ENCODE data around the gene AGAP1. TPM values are rescaled to one million over a fixed set of nuclear protein-coding genes. Genes with fewer than 3 reads are reported as not detected.

Gene AGAP1
- total RNA-seq, 2 donors from 2014 or later: 16.1 to 40.1 TPM

GRCh38 chr2:236047886-236048540 lies 554.2 kb downstream of the AGAP1 start:
- Histone ChIP-seq H3K27ac (no peak overlapping the region), H3K27me3 (replicated peaks; ENCODE audit: insufficient read depth) (no peaks in the 10 kb centered on the region), H3K4me1 (replicated peaks) (no peaks in the 10 kb centered on the region), H3K36me3 (no peaks in the 10 kb centered on the region), H3K9me3 (no peaks in the 10 kb centered on the region), H3K4me3 (no peak overlapping the region)
- no peak for DNase-seq (ENCODE audit: low spot score)
- WGBS: 83% methylated on average over 10 of the region's 10 CpGs
- TF ChIP-seq POLR2AphosphoS5 (IDR thresholded peaks at IDR 0.05) (peak; percentile 21), POLR2A (IDR thresholded peaks at IDR 0.05) (no peak)
- intact Hi-C loops (cut with DNase I): no loop called here

- WGBS: 95% methylated on average over 8 of the region's 8 CpGs
- Histone ChIP-seq H3K4me3 (no peak overlapping the region), H3K27me3 (replicated peaks; ENCODE audit: insufficient read depth) (no peaks in the 10 kb centered on the region), H3K36me3 (no peaks in the 10 kb centered on the region), H3K27ac (no peak overlapping the region), H3K9me3 (no peaks in the 10 kb centered on the region), H3K4me1 (replicated peaks) (no peaks in the 10 kb centered on the region)
- DNase-seq (ENCODE audit: low spot score): no peak
- TF ChIP-seq CTCF (IDR thresholded peaks at IDR 0.05): no peak
- no peak for TF ChIP-seq POLR2AphosphoS5 (IDR thresholded peaks at IDR 0.05)
- no peak for TF ChIP-seq POLR2A (IDR thresholded peaks at IDR 0.05)
- intact Hi-C loops (cut with DNase I): no loop called here
These were observed 556.1 kb downstream of the AGAP1 start for GRCh38 chr2:236049981-236050380.

GRCh38 chr2:236051351-236051750 lies 557.5 kb downstream of the AGAP1 start:
- H3K27ac ChIP-seq: no peak overlapping the region
- H3K27me3 ChIP-seq (replicated peaks; ENCODE audit: insufficient read depth): no peaks in the 10 kb centered on the region
- intact Hi-C loops (cut with DNase I): no loop called here
- TF ChIP-seq POLR2AphosphoS5 (IDR thresholded peaks at IDR 0.05): no peak
- no peak for TF ChIP-seq CTCF (IDR thresholded peaks at IDR 0.05)
- no peak for TF ChIP-seq POLR2A (IDR thresholded peaks at IDR 0.05)
- no peaks in the 10 kb centered on the region for H3K4me1 ChIP-seq (replicated peaks)
- no peak for DNase-seq (ENCODE audit: low spot score)
- H3K4me3 ChIP-seq: no peak overlapping the region
- no peaks in the 10 kb centered on the region for H3K9me3 ChIP-seq
- WGBS: 77% methylated on average over 10 of the region's 10 CpGs
- no peaks in the 10 kb centered on the region for H3K36me3 ChIP-seq

- TF ChIP-seq POLR2A (IDR thresholded peaks at IDR 0.05) (no peak), POLR2AphosphoS5 (IDR thresholded peaks at IDR 0.05) (no peak), CTCF (IDR thresholded peaks at IDR 0.05) (no peak)
- no peak for DNase-seq (ENCODE audit: low spot score)
- H3K27ac ChIP-seq: no peak overlapping the region
- 94% methylated on average over 11 of the region's 11 CpGs for WGBS
- H3K36me3 ChIP-seq: no peaks in the 10 kb centered on the region
- no peaks in the 10 kb centered on the region for H3K9me3 ChIP-seq
- no peak overlapping the region for H3K4me3 ChIP-seq
- intact Hi-C loops (cut with DNase I): no loop called here
- no peaks in the 10 kb centered on the region for H3K4me1 ChIP-seq (replicated peaks)
- H3K27me3 ChIP-seq (replicated peaks; ENCODE audit: insufficient read depth): no peaks in the 10 kb centered on the region
These were observed 558.0 kb downstream of the AGAP1 start for GRCh38 chr2:236051806-236052205.

- Histone ChIP-seq H3K4me1 (replicated peaks) (no peaks in the 10 kb centered on the region), H3K9me3 (no peaks in the 10 kb centered on the region), H3K27me3 (replicated peaks; ENCODE audit: insufficient read depth) (no peaks in the 10 kb centered on the region), H3K4me3 (no peak overlapping the region), H3K27ac (no peak overlapping the region), H3K36me3 (no peaks in the 10 kb centered on the region)
- WGBS: 98% methylated on average over 14 of the region's 14 CpGs
- TF ChIP-seq POLR2A (IDR thresholded peaks at IDR 0.05): no peak
- TF ChIP-seq POLR2AphosphoS5 (IDR thresholded peaks at IDR 0.05): no peak
- TF ChIP-seq CTCF (IDR thresholded peaks at IDR 0.05): no peak
- DNase-seq (ENCODE audit: low spot score): no peak
- intact Hi-C loops (cut with DNase I): no loop called here
These were observed 558.4 kb downstream of the AGAP1 start for GRCh38 chr2:236052206-236052605.
